Right ventricle myocardium inferior (tissue), 1 donor: Measurements from ENCODE around the gene PTPN18. TPM values are rescaled to one million over a fixed set of nuclear protein-coding genes. Genes with fewer than 3 reads are reported as not detected.

Experiments used
- ATAC-seq: fragments of 200-7000 bp; cut with Tn5 transposase; one replicate; pipeline ENCODE4 v1.9.1; 2020; ENCODE audit warnings: mild to moderate bottlenecking, moderate library complexity
- DNase-seq: peaks from one replicate; pipeline ENCODE4 v3.0.0; 2021; ENCODE audit errors: missing footprints
- intact Hi-C: fragments of 100-400 bp; cut with DNase I; formaldehyde crosslinking; loops from one replicate; pipeline ENCODE4 v1.11.0; 2022
- total RNA-seq: library from RNA; stranded (reverse); fragmentation: NEBNext Ultra II Directional; extraction: Animal tissue kit (Norgen Biotek cat#: 25700); gene quantifications from one replicate; pipeline ENCODE4 v1.2.1, GENCODE V29; 2021
- donor health status: DM: no; HTN: yes; CAD: no; lungs with severe emphysema.

The PTPN18 gene
- total RNA-seq, 1 donor from 2014 or later: 16.9 TPM

DNA sequence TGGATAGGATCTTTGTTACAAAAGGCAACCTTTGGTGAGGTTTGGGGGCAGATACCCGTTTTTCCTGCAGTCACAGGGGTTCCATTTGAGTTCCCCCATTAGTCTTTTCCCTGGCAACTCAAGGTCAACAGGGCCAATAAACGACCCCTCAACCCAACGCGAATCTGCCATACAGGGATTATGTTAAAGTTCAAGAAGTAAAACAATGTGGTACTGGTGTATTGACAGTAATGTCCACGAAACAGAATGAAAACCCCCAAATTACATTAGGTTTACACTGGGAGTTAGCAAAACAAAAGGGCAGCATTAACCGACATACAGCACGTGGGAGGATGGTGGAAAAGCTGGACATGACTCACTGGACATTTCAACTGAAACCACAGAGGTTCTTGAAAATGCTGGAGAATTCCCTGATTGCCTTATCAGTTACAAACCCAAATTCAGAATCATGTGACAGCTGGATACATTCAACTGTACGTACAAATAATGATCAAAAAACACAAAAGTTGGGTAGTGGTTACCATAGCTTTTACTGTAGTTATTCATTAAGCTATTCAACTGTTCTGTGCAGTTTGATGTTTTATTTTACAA lies 18.0 kb upstream of the PTPN18 start:
- no peak for ATAC-seq
- DNase-seq: no peak
- intact Hi-C loops: no loop called here

DNA sequence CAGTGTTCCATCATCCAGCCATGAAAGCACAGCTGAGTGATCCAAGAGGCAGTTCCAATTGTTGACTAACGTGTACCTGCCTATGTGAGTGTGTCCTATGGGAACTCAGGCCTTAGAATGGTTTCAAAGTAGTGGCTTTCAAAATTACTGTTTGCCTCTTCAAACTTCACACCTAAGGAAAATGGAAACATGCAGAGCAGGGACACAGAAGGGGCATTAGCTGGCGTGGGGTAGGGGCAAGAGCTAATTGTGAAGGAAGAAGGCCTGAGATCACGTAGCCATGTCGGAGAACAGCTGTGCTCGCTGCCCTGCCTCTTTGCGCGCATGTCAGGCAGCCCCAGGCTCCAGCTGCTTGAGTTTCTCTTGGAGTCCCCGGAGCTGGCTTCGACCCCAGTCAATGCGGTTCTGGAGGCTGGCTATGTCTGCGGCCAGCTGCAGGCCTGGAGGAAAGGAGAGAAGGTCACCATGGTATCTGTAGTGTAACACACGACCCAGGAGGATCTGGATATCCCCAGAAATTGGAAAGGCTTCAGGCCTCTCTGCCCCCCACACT lies 17.0 kb upstream of the PTPN18 start:
- ATAC-seq: no peak
- intact Hi-C loops: no loop called here
- no peak for DNase-seq

GRCh38 chr2:130339885-130340745 lies 15.7 kb upstream of the PTPN18 start:
- intact Hi-C loops: loop anchor here (5.0 kb wide), 1 partner anchor 158 kb away; the partner anchor contains the start of genes MZT2B and SMPD4
- no peak for DNase-seq
- ATAC-seq: no peak

DNA sequence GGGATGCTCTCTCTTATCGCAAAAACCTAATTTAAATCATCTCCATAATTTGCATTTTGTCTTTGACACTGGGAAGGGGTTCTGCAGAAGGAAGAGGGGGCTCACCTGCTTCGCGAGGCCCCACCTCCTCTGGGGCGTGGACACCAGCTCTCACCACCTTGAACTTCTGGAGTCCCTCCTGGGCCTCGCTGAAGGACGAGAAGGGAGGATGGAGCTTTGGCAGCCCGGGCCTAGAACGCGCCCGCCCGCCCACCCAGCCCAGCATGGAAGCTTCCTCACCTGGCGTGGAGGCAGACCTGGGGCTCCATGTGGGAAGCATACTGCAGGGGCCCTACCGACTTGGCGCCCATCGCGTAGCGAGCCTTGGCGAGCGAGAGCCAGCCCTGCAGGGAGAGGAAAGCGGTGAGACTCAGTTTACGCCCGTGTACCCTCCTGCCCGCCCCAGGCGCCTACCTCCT lies 14.3 kb upstream of the PTPN18 start:
- intact Hi-C loops: loop anchor here (1.0 to 5.0 kb wide), 4 partner anchors 14 to 159 kb away; partner anchors contain the start of genes MZT2B and SMPD4
- DNase-seq: no peak
- no peak for ATAC-seq

- ATAC-seq (peak; percentile 90), DNase-seq (peak; percentile 93)
- intact Hi-C loops: loop anchor here (1.0 to 5.0 kb wide), 4 partner anchors 13 to 160 kb away; partner anchors contain the start of genes MZT2B and SMPD4
These were observed 13.8 kb upstream of the PTPN18 start for GRCh38 chr2:130342020-130342532.

DNA sequence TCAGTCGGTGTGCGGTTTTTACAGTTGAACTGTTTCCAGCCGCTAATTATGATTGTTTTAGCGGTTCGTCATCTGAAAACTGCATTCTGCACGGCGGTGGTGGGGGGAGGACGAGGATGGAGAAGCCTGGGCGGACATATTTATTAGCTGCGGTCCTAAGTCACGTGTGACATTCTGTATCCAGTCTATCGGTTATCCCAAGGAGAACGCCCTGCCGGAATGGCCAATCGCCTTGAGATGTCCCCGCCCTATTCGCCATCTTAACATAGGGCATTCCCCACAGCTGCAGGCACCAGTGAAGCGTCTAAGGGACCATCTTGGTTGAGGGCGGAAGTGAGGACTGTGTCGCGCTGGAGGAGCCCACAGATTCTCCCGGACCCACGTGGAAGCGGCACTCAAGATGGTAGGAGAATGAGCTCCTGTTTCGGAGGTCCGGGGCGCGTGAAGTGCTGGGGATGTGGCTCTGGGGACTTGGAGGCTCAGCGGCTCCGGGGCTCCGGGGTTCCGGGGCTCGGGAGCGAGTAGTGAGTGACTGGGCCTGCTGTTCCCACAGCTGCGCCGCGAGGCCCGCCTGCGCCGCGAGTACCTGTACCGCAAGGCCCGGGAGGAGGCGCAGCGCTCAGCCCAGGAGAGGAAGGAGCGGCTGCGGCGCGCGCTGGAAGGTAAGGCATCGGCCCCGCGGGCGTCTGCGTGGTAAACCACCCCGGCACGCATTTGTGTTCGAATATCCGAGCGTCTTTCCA lies 13.2 kb upstream of the PTPN18 start, which contains the start of gene IMP4:
Gene IMP4 (plus strand): TSS at position 365 of the 743 bp plus-strand sequence. CDS start 36 bp downstream, at position 401.
- ATAC-seq: peak; percentile 98
- intact Hi-C loops: loop anchor here (1.0 to 5.0 kb wide), 4 partner anchors 13 to 160 kb away; partner anchors contain the start of genes MZT2B and SMPD4
- peak; percentile 97 for DNase-seq

GRCh38 chr2:130344578-130344977 lies 11.3 kb upstream of the PTPN18 start:
- ATAC-seq (no peak), DNase-seq (no peak)
- intact Hi-C loops: loop anchor here (5.0 kb wide), 1 partner anchor 162 kb away; the partner anchor contains the start of genes MZT2B and SMPD4

DNA sequence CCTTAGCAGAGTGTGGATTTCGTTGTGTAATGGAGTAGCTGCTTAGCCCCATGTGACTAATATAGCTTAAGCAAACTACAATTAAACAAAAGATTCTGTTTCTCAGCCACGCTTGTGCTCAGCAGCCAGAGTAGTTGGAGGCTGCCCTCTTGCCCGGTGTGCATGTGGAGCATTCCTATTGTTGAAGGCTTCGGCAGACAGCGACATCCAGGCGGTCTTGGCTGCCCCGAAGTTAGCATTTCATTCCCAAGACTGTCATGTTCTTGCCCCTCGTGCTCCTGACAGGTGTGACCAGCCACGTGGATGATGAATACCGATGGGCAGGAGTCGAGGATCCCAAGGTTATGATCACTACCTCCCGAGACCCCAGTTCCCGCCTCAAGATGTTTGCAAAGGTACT lies 10.8 kb upstream of the PTPN18 start:
- no peak for ATAC-seq
- no peak for DNase-seq
- intact Hi-C loops: no loop called here

DNA sequence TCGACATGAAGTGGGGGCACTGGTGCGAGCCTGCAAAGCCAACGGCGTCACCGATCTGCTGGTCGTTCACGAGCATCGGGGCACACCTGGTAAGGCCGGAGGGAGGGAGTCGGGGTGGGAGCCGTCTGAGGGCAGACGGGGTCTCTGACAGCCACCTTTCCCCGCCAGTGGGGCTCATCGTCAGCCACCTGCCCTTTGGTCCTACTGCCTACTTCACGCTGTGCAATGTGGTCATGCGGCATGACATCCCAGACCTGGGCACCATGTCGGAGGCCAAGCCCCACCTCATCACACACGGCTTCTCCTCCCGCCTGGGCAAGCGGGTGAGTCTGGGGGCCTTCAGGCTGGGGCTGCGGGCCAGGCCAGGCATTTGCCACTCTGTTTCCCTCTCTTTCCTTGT lies 10.2 kb upstream of the PTPN18 start:
- intact Hi-C loops: no loop called here
- no peak for DNase-seq
- ATAC-seq: no peak

GRCh38 chr2:130346041-130346740 lies 9.7 kb upstream of the PTPN18 start:
- ATAC-seq (no peak), DNase-seq (no peak)
- intact Hi-C loops: no loop called here

DNA sequence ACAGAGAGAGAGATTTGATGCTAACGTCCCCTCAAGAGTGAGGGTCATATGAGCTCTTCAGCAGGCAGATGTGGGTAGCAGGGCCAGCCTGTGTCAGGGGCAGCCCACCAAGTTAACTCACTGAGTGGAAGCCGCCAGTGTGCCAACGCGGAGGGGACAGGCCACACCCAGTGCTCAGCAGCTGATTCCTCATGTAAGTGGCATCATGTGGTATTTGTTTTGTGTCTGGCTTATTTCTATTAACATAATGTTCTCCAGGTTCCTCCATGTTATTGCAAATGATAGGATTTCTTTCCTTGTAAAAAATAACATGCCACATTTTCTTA lies 9.2 kb upstream of the PTPN18 start:
- DNase-seq: no peak
- intact Hi-C loops: no loop called here
- no peak for ATAC-seq

DNA sequence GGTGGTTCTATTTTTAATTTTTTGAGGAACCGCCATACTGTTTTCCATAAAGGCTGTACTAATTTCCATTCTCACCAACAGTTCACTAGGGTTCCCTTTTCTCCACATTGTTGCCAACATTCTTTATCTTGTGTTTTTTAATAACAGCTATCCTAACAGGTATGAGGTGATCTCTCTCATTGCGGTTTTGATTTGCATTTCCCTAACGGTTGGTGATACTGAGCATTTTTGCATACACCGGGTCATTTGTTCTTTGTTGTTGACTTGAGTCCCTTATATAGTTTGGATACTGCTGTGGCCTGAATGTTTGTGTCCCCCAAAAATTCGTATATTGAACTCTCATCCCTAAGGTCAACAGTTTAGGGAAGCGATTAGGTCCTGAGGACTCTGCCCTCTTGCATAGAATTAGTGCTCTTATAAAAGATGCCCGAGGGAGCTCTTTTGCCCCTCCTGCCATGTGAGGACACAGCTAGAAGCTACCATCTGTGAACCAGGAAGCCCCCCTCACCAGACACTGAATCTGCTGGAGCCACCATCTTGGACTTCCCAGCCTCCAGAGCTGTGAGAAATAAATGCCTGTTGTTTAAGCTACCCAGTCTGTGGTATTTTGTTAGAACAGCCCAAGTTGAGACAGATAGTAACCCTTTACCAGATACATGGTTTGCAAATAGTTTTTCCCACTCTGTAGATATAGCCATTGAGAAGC lies 8.5 kb upstream of the PTPN18 start:
- intact Hi-C loops: no loop called here
- ATAC-seq: no peak
- DNase-seq: no peak

DNA sequence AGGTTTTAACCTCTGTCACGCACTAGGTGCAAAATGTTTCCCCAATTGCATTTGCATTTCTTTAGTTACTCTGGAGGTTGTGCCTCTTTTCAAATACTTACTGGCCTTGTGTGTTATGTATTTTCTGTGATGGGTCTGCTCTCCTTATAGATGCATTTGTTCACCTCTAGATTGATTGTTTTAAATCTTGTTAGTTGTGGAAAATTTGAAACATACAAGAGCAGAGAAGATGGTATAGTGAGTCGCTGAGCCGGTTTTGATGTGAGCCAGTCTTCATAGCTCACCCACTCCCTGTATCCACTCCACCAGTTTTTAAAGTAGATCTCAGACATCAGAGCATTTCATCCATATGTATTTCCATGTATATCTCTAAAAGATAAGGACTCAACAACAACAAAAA lies 6.7 kb upstream of the PTPN18 start:
- intact Hi-C loops: no loop called here
- DNase-seq: no peak
- no peak for ATAC-seq

- intact Hi-C loops: loop anchor here (10.0 kb wide), 1 partner anchor 373 kb away; the partner anchor contains the start of gene GPR148
- ATAC-seq: no peak
- peak; percentile 57 for DNase-seq
These were observed 4.1 kb upstream of the PTPN18 start for GRCh38 chr2:130351711-130352110.

DNA sequence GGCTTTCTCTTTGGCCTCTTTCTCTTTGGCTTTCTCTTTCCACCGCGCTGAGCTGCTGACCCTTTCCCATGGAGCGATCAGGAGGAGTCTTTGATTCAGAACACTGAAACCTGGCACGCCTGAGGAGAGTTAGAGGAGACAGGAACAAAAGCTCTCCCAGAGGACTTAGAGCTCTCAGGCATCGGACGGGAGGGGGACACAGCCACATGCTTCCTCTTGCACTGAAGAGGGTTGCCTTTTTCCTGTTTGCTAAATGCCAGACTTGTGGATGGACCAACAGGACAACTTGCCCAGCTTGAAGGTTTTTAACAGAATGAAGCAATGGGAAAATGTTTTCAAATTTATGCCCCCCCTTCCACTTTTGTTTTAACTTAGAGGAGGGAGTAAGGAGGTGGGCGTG lies 3.6 kb upstream of the PTPN18 start:
- DNase-seq (peak; percentile 45), ATAC-seq (no peak)
- intact Hi-C loops: loop anchor here (10.0 kb wide), 1 partner anchor 373 kb away; the partner anchor contains the start of gene GPR148

DNA sequence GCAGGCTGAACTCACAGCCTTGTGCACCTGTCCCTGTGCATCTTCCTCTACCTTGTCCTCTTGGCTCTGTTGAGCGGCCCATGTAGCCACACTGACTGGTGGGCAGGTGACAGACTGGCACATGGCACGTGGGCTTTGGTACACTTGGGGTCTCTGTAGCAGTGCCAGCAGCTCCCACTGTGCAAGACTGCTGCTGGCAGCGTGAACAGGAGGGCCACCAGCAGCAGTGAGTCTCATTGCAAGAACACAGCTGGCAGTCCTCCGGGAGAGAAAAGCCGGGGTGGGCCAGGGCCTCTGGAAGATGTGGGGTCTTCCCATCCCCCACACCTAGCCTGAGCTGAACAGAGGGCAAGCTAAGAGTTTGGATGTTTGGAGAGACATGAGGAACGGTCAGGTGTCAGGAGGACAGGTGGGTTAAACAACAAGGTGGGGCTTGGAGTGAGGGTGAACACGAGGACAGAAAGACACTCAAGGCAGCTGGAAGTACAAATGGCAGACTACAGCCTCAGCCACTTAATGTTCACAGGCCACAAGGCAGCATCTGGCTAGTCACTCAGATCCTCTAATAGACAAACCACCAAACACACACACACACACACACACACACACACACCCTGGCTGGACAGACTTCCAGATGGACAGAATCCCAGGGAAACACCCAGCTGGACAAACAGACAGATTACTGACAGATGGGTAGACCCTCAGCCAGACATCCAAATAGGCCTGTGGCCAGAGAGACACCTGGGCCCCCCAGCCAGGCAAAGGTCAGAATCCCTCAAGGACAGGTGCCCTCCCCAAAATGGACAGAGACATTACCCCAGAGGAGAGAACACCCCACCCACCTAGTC lies 2.3 kb upstream of the PTPN18 start:
- intact Hi-C loops: loop anchor here (10.0 kb wide), 1 partner anchor 371 kb away; the partner anchor contains the start of gene GPR148
- peak; percentile 34 for DNase-seq
- no peak for ATAC-seq

DNA sequence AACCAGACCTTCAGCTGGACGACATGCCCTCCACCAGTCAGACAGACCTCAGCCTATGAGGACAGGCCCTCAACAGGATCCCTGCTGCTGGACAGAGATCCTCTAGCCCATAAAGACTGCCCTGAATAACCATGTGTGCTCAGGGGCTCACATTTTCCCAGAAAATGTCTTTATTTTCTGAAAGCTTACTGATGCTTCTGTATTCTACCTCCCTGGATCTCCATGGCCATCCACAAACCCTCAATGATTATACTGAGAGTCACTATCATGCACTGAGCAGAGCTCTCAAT lies 1.8 kb upstream of the PTPN18 start:
- intact Hi-C loops: loop anchor here (10.0 kb wide), 1 partner anchor 371 kb away; the partner anchor contains the start of gene GPR148
- DNase-seq: no peak
- ATAC-seq: no peak
